ENCODE measurements around the gene TOLLIP.
"Not testable (repeated sequence)": the region's sequence is repeated elsewhere in the genome, so short reads cannot be mapped to it uniquely, and the experiment has no call there.

The TOLLIP gene

GRCh38 chr11:1343391-1344055, 34.1 kb upstream of the TOLLIP start:
- no peak for DNase-seq (ENCODE audit: low spot score)

GRCh38 chr11:1342946-1343345, 33.5 kb upstream of the TOLLIP start:
- no peak for DNase-seq (ENCODE audit: low spot score)

- DNase-seq (ENCODE audit: low spot score): peak; percentile 78
Observed at GRCh38 chr11:1341928-1342524, 32.6 kb upstream of the TOLLIP start.

- DNase-seq (ENCODE audit: low spot score): not testable (repeated sequence)
Observed at GRCh38 chr11:1341226-1341625, 31.8 kb upstream of the TOLLIP start.

GRCh38 chr11:1340111-1340510, 30.7 kb upstream of the TOLLIP start:
- DNase-seq (ENCODE audit: low spot score): no peak

GRCh38 chr11:1339066-1339675, 29.7 kb upstream of the TOLLIP start:
- DNase-seq (ENCODE audit: low spot score): no peak

GRCh38 chr11:1338201-1339065, 29.0 kb upstream of the TOLLIP start:
- no peak for DNase-seq (ENCODE audit: low spot score)

GRCh38 chr11:1337647-1338007, 28.2 kb upstream of the TOLLIP start:
- DNase-seq (ENCODE audit: low spot score): no peak

GRCh38 chr11:1336836-1337646, 27.6 kb upstream of the TOLLIP start:
- no peak for DNase-seq (ENCODE audit: low spot score)

- peak; percentile 50 for DNase-seq (ENCODE audit: low spot score)
Observed at GRCh38 chr11:1335811-1336761, 26.7 kb upstream of the TOLLIP start.

GRCh38 chr11:1335264-1335810, 25.9 kb upstream of the TOLLIP start:
- DNase-seq (ENCODE audit: low spot score): no peak

GRCh38 chr11:1333860-1334259, 24.4 kb upstream of the TOLLIP start:
- DNase-seq (ENCODE audit: low spot score): no peak

- DNase-seq (ENCODE audit: low spot score): no peak
Observed at GRCh38 chr11:1333091-1333772, 23.8 kb upstream of the TOLLIP start.

- no peak for DNase-seq (ENCODE audit: low spot score)
Observed at GRCh38 chr11:1330473-1330872, 21.0 kb upstream of the TOLLIP start.

- no peak for DNase-seq (ENCODE audit: low spot score)
Observed at GRCh38 chr11:1327064-1327460, 17.6 kb upstream of the TOLLIP start.

GRCh38 chr11:1326435-1327063, 17.1 kb upstream of the TOLLIP start:
- DNase-seq (ENCODE audit: low spot score): no peak

- DNase-seq (ENCODE audit: low spot score): no peak
Observed at GRCh38 chr11:1323774-1324173, 14.3 kb upstream of the TOLLIP start.

GRCh38 chr11:1317993-1318392, 8.6 kb upstream of the TOLLIP start:
- no peak for DNase-seq (ENCODE audit: low spot score)

- DNase-seq (ENCODE audit: low spot score): no peak
Observed at GRCh38 chr11:1317432-1317831, 8.0 kb upstream of the TOLLIP start.
